ENCODE measurements around the gene ZNFX1.

DNA sequence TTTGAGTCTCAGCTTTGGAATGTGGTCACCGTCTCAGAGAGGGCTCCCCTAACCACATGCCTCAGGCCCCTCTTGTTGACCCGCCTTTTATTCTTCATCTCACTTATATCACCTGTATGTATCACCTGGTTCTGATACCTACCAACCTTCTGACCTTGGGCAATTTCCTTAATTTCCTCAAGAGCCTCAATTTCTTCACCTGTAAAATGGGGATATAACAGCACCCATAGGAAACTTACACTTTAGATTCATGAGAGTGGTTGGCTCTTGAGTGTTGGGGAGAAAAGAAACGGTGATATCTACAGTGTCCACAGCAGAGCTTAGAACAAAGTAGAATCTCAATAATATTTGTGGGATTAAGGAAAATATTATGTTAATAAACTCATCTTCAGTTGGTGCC is 62.6 kb downstream of the ZNFX1 start:
- TF ChIP-seq, protein P1, sequence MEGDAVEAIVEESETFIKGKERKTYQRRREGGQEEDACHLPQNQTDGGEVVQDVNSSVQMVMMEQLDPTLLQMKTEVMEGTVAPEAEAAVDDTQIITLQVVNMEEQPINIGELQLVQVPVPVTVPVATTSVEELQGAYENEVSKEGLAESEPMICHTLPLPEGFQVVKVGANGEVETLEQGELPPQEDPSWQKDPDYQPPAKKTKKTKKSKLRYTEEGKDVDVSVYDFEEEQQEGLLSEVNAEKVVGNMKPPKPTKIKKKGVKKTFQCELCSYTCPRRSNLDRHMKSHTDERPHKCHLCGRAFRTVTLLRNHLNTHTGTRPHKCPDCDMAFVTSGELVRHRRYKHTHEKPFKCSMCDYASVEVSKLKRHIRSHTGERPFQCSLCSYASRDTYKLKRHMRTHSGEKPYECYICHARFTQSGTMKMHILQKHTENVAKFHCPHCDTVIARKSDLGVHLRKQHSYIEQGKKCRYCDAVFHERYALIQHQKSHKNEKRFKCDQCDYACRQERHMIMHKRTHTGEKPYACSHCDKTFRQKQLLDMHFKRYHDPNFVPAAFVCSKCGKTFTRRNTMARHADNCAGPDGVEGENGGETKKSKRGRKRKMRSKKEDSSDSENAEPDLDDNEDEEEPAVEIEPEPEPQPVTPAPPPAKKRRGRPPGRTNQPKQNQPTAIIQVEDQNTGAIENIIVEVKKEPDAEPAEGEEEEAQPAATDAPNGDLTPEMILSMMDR (conservative IDR thresholded peaks at IDR 0.05): no peak
- no peak for TF ChIP-seq ZFX (IDR thresholded peaks at IDR 0.05)
